Mucosa of stomach (tissue), 1 donor: ENCODE measurements around the gene HNF1A.

Source experiments
- H3K27me3 ChIP-seq: one replicate; pipeline ENCODE4 v1.7.0; 2013; ENCODE audit warnings: mild to moderate bottlenecking, low read length; ENCODE audit not compliant: control insufficient read depth, insufficient read depth
- H3K36me3 ChIP-seq: one replicate; pipeline ENCODE4 v1.7.0; 2013; ENCODE audit warnings: low read length; ENCODE audit not compliant: control insufficient read depth, insufficient read depth
- H3K4me1 ChIP-seq: one replicate; pipeline ENCODE4 v1.7.0; 2013; ENCODE audit warnings: mild to moderate bottlenecking, low read length; ENCODE audit not compliant: control insufficient read depth, insufficient read depth
- H3K4me3 ChIP-seq: one replicate; pipeline ENCODE4 v1.7.0; 2013; ENCODE audit warnings: low read length
- H3K9ac ChIP-seq: one replicate; pipeline ENCODE4 v1.7.0; 2013; ENCODE audit warnings: mild to moderate bottlenecking, low read length, moderate library complexity
- H3K9me3 ChIP-seq: one replicate; pipeline ENCODE4 v1.7.0; 2013; ENCODE audit warnings: mild to moderate bottlenecking, low read length, moderate library complexity; ENCODE audit not compliant: control insufficient read depth
- donor health status: Pancreatic carcinoma.

Gene HNF1A

GRCh38 chr12:120961604-120962531 lies 16.5 kb upstream of the HNF1A start:
- H3K4me1 ChIP-seq = peaks cover 40% of the 10 kb centered on the region
- no peak overlapping the region for H3K4me3 ChIP-seq
- no peaks in the 10 kb centered on the region for H3K27me3 ChIP-seq
- no peak overlapping the region for H3K9ac ChIP-seq
- H3K36me3 ChIP-seq = no peaks in the 10 kb centered on the region
- no peaks in the 10 kb centered on the region for H3K9me3 ChIP-seq

GRCh38 chr12:120962532-120963020 lies 15.8 kb upstream of the HNF1A start:
- H3K9ac ChIP-seq = no peak overlapping the region
- no peak overlapping the region for H3K4me3 ChIP-seq
- no peaks in the 10 kb centered on the region for H3K36me3 ChIP-seq
- H3K27me3 ChIP-seq = no peaks in the 10 kb centered on the region
- no peaks in the 10 kb centered on the region for H3K9me3 ChIP-seq
- H3K4me1 ChIP-seq = peaks cover 40% of the 10 kb centered on the region

- no peaks in the 10 kb centered on the region for H3K36me3 ChIP-seq
- no peaks in the 10 kb centered on the region for H3K27me3 ChIP-seq
- H3K9ac ChIP-seq = no peak overlapping the region
- no peak overlapping the region for H3K4me3 ChIP-seq
- H3K9me3 ChIP-seq = no peaks in the 10 kb centered on the region
- peaks cover 37% of the 10 kb centered on the region for H3K4me1 ChIP-seq
These were observed 14.0 kb upstream of the HNF1A start for GRCh38 chr12:120964298-120964697.

- Histone ChIP-seq H3K4me3 (no peak overlapping the region), H3K4me1 (peaks cover 30% of the 10 kb centered on the region), H3K27me3 (no peaks in the 10 kb centered on the region), H3K36me3 (no peaks in the 10 kb centered on the region), H3K9me3 (no peaks in the 10 kb centered on the region), H3K9ac (no peak overlapping the region)
These were observed 12.7 kb upstream of the HNF1A start for GRCh38 chr12:120965534-120966091.

- no peak overlapping the region for H3K9ac ChIP-seq
- no peaks in the 10 kb centered on the region for H3K9me3 ChIP-seq
- H3K4me1 ChIP-seq = peaks cover 38% of the 10 kb centered on the region
- H3K4me3 ChIP-seq = no peak overlapping the region
- no peaks in the 10 kb centered on the region for H3K27me3 ChIP-seq
- peaks cover 4% of the 10 kb centered on the region for H3K36me3 ChIP-seq
These were observed 8.0 kb upstream of the HNF1A start for GRCh38 chr12:120970310-120970709.

- Histone ChIP-seq H3K4me3 (no peak overlapping the region), H3K27me3 (no peaks in the 10 kb centered on the region), H3K9ac (no peak overlapping the region), H3K4me1 (peaks cover 26% of the 10 kb centered on the region), H3K36me3 (peaks cover 4% of the 10 kb centered on the region), H3K9me3 (no peaks in the 10 kb centered on the region)
These were observed 6.8 kb upstream of the HNF1A start for GRCh38 chr12:120971299-120972180.

- Histone ChIP-seq H3K9me3 (no peaks in the 10 kb centered on the region), H3K27me3 (no peaks in the 10 kb centered on the region), H3K36me3 (peaks cover 4% of the 10 kb centered on the region)
These were observed 5.3 kb upstream of the HNF1A start for GRCh38 chr12:120972870-120973543.

DNA sequence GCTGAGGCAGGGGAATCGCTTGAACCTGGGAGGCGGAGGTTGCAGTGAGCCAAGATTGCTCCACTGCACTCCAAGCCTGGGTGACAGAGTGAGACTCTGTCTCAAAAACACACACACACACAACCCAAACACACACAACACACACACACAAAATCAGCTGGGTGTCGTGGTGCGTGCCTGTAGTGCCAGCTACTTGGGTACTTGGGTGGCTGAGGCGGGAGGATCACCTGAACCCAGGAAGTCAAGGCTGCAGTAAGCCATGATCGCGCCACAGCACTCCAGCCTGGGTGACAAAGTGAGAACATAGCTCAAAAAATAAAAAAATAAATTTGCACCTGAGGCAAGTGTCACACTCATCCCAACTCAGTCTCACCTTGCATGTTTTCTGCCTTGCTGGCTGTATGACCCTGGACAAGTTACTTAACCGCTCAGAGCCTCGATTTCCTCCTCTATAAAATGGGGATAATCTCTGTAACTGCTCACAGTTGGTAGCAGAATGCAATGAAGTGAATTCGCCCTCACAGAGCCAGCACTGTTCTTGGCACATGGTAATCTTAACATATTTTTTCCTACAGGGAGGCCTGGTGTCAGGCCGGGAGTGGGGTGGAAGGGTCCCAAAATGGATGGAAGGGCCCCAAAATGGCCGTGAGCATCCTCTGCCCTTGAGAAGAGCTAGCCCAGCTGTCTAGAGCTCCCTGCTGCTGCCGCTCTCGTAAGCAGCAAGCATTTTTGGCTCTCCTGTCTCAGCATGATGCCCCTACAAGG lies 630 bp upstream of the HNF1A start:
- peak overlapping the region; percentile 83 for H3K9ac ChIP-seq
- peaks cover 31% of the 10 kb centered on the region for H3K4me1 ChIP-seq
- peak overlapping the region; percentile 75 for H3K4me3 ChIP-seq
- no peaks in the 10 kb centered on the region for H3K27me3 ChIP-seq
- no peaks in the 10 kb centered on the region for H3K9me3 ChIP-seq
- H3K36me3 ChIP-seq = no peaks in the 10 kb centered on the region

More at GRCh38 chr12:120972870-120973543, 5.3 kb upstream of the HNF1A start:
- H3K4me3 ChIP-seq = no peak overlapping the region
- no peak overlapping the region for H3K9ac ChIP-seq
- peaks cover 30% of the 10 kb centered on the region for H3K4me1 ChIP-seq

DNA sequence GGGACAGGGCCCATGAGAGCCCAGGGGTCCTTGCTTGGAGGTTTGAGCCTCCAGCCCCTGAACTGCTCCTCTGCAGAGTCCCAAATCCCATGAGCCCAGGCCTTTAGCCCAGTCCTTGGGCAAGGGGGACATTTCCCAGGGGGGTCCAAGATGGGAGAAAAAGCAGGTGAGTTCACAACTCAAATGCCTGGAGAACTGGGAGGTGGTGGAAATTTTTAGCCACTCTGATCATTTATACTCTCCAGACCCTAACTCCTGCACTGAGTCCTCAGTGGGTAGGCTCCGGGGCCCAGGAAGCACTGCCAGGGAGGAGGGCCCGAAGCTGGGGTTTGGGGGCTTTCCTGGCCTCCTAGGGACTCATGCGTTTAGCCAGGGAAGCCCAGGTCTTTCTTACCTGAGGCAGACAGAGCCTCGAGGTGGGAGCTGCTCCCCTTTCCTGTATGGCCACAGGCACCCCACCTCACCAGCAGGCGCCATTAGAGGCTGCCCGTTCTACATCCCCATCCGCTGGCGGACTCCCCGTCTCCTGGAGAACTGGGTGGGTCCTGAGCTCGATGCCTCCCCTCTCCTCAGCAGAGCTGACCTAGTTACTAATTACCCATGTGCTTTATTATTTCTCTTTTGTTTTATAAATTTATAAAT lies 998 bp downstream of the HNF1A start:
- Histone ChIP-seq H3K4me3 (peak overlapping the region; percentile 75), H3K9ac (peak overlapping the region; percentile 83)

DNA sequence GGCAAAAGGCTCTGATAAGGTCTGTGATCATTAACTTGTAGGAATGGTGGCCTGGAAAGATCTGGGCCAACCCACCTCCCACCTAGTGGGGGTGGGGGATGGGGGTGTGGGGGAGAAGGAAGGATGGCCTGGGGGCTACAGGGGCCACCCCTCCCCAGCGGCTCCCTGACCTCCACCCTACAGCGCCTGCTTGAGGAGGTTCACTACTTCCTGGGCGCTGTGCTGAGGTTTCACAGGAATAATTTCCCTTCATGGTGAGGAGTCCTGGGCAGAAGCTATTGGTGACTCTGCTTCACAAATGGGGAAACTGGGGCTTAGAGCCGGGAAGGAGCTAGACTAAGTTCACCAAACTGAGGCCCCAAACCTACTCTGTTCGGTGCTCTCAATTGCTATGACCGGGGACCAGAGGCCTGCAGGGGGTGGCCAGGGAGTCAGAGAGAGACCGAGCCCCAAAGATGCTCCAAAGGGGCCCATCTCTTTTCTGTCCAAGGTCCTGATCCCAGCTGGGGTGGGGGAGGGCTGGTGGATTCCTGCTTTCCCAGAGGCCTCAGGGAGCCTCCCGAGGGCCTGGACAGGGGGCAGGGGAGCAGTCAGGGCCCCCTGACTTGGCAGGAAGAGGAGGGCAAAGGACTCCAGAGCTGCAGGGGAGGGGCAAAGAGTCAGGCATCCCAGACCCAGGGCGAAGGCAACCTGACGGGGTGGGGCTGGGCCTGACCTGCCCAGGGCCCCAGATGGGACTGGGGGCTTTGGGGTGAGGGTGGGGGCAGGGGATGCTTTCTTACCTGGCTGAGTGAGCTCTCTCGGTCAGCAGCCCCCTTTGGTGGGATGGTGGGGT lies 1.7 kb downstream of the HNF1A start:
- Histone ChIP-seq H3K9me3 (no peaks in the 10 kb centered on the region), H3K4me1 (peaks cover 40% of the 10 kb centered on the region), H3K36me3 (no peaks in the 10 kb centered on the region), H3K9ac (peak overlapping the region; percentile 83), H3K27me3 (no peaks in the 10 kb centered on the region), H3K4me3 (peak overlapping the region; percentile 61)

More for the DNA sequence above, 998 bp downstream of the HNF1A start:
- Histone ChIP-seq H3K4me1 (peaks cover 33% of the 10 kb centered on the region), H3K36me3 (no peaks in the 10 kb centered on the region), H3K9me3 (no peaks in the 10 kb centered on the region), H3K27me3 (no peaks in the 10 kb centered on the region)
